B cell (primary cell): ENCODE data around the gene SSBP2.

Experiments used
- EZH2 ChIP-seq: IDR thresholded peaks from 2 replicates; pipeline ENCODE4 v1.6.1; 2012; ENCODE audit warnings: borderline replicate concordance, low read depth, mild to moderate bottlenecking, moderate library complexity, low read length; ENCODE audit not compliant: insufficient read depth, poor library complexity, severe bottlenecking
- TF ChIP-seq, protein P1 (sequence below): fragments of 200-600 bp; IDR thresholded peaks from one replicate; pipeline ENCODE4 v1.8.0; 2022; ENCODE audit warnings: antibody characterized with exemption, mild to moderate bottlenecking

DNA sequence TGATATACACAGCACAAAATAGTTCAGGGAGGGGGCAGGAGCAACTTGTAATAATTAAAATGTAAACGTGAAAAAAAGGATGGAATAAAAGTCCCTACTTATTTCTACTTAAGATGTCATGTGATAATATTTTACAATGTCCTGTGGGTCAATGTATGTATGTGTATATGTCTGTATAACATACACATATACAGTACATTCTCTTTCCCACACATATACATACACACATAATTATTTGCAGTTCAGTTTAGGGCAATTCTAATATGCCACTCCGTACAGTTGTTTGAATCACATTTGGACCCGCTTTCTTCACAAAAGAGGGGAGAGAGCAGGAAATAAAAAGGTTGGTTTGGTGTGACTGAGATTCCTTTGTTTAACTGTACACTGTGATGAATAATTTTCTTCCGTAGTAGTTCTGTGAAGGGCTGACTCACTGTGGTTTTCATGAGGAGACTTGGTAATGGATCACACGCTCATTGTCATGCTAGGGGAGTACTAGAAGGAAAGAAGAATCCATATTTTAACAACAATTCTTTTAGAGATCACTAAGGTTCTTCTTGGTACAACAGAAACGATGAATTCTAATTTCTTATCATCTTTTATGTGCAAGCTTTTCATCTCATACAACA lies 330.7 kb downstream of the SSBP2 start:
- TF ChIP-seq, protein P1, sequence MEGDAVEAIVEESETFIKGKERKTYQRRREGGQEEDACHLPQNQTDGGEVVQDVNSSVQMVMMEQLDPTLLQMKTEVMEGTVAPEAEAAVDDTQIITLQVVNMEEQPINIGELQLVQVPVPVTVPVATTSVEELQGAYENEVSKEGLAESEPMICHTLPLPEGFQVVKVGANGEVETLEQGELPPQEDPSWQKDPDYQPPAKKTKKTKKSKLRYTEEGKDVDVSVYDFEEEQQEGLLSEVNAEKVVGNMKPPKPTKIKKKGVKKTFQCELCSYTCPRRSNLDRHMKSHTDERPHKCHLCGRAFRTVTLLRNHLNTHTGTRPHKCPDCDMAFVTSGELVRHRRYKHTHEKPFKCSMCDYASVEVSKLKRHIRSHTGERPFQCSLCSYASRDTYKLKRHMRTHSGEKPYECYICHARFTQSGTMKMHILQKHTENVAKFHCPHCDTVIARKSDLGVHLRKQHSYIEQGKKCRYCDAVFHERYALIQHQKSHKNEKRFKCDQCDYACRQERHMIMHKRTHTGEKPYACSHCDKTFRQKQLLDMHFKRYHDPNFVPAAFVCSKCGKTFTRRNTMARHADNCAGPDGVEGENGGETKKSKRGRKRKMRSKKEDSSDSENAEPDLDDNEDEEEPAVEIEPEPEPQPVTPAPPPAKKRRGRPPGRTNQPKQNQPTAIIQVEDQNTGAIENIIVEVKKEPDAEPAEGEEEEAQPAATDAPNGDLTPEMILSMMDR = no peak
- TF ChIP-seq EZH2 = no peak
